ENCODE measurements around the gene LDLRAD2.

DNA sequence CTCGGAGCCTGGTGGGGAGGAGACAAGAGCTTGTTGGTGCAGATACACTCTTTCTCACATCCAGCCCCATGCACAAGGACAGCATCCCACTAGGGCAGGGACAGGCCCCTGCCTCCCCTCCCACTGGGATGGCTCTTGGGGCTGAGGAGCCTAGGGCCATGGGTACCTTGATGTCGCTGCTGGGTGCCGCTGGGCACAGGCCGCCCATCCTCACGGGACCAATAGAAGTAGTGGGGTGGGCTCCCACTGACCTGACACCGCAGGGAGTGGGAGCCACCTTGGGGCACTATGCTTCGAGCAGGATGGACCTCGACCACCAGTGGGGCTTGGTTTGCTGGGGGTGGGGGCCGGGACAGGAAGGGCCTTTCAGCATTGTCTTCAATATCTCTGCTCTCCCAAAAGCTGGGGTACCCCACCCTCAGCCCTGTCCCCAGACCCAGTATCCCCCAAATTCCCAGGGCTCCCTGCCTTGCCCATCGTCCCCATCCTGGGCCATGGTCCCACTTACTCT, 47.7 kb downstream of the LDLRAD2 start:
- TF ChIP-seq, protein P1, sequence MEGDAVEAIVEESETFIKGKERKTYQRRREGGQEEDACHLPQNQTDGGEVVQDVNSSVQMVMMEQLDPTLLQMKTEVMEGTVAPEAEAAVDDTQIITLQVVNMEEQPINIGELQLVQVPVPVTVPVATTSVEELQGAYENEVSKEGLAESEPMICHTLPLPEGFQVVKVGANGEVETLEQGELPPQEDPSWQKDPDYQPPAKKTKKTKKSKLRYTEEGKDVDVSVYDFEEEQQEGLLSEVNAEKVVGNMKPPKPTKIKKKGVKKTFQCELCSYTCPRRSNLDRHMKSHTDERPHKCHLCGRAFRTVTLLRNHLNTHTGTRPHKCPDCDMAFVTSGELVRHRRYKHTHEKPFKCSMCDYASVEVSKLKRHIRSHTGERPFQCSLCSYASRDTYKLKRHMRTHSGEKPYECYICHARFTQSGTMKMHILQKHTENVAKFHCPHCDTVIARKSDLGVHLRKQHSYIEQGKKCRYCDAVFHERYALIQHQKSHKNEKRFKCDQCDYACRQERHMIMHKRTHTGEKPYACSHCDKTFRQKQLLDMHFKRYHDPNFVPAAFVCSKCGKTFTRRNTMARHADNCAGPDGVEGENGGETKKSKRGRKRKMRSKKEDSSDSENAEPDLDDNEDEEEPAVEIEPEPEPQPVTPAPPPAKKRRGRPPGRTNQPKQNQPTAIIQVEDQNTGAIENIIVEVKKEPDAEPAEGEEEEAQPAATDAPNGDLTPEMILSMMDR (IDR thresholded peaks at IDR 0.05), result no peak
- TF ChIP-seq POLR2A (IDR thresholded peaks at IDR 0.05), result no peak
